IPS-18c (cell line): ENCODE measurements around the gene ANKRD30A.
"Not testable (repeated sequence)": the region's sequence is repeated elsewhere in the genome, so short reads cannot be mapped to it uniquely, and the experiment has no call there.

Experiments
- H3K4me3 ChIP-seq: 2 replicates; pipeline ENCODE4 v1.7.0; 2013; ENCODE audit warnings: low read depth, mild to moderate bottlenecking, low read length, moderate library complexity; ENCODE audit not compliant: insufficient read depth
- H3K9me3 ChIP-seq: one replicate; pipeline ENCODE4 v1.6.1; 2013; ENCODE audit warnings: mild to moderate bottlenecking, low read length, moderate library complexity; ENCODE audit not compliant: control insufficient read depth, insufficient read depth

Gene ANKRD30A

DNA sequence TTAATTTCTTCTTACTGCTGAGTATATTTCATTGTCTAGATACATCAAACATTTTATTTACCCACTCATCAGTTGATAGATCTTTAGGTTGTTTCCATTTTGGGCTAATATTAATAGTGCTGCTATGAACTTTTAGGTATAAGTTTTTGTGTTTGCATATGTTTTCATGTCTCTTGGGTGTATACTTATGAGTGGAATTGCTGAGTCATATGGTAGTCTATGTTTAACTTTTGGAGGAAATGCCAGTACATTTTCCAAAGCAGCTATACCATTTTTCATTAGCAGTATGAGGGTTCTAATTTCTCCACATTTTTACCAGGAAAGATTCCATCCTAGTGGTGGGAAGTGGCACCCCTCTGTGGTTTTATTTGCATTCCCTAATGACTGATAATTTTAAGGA lies 101.1 kb downstream of the ANKRD30A start:
- no peaks in the 10 kb centered on the region for H3K9me3 ChIP-seq

DNA sequence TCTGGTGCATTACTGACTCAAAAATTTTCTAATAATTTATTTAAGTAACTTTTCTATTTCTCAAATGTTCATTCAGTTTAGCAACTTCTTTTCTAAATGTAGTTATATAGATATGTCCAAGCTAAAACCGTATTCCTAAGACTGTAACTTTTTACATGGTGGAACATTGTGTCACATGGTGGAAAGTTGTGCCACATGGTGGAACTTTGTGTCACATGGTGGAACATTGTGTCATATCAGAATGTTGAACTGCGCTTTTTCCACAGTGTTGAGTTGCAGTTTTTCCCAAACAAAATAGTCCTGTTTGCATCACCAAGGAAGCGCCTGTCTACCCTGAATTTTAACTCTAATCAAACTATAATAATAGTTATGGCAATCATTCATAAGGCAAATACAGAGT lies 109.3 kb downstream of the ANKRD30A start:
- Histone ChIP-seq H3K4me3 (no peak overlapping the region), H3K9me3 (no peaks in the 10 kb centered on the region)

More for the DNA sequence above, 101.1 kb downstream of the ANKRD30A start:
- no peak overlapping the region for H3K4me3 ChIP-seq

DNA sequence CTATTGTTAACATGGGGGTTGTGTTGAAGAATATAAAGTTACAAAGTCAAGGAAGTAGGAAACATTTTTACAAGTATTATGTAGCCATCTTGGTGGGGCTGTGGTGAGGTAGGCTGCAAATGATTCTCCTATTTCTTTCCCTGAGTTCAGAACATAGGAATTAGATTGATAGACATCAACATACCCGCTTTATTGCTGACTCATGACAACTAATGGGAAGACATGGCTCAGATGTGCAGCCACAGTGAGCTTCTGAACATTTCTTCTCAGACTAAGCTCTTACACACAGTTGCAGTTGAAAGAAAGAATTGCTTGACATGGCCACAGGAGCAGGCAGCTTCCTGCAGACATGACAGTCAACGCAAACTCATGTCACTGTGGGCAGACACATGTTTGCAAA lies 110.7 kb downstream of the ANKRD30A start:
- Histone ChIP-seq H3K9me3 (no peaks in the 10 kb centered on the region), H3K4me3 (no peak overlapping the region)

GRCh38 chr10:37240223-37240622 lies 114.8 kb downstream of the ANKRD30A start:
- no peaks in the 10 kb centered on the region for H3K9me3 ChIP-seq
- H3K4me3 ChIP-seq, result no peak overlapping the region

GRCh38 chr10:37246637-37247036 lies 121.2 kb downstream of the ANKRD30A start:
- Histone ChIP-seq H3K4me3 (no peak overlapping the region), H3K9me3 (no peaks in the 10 kb centered on the region)

DNA sequence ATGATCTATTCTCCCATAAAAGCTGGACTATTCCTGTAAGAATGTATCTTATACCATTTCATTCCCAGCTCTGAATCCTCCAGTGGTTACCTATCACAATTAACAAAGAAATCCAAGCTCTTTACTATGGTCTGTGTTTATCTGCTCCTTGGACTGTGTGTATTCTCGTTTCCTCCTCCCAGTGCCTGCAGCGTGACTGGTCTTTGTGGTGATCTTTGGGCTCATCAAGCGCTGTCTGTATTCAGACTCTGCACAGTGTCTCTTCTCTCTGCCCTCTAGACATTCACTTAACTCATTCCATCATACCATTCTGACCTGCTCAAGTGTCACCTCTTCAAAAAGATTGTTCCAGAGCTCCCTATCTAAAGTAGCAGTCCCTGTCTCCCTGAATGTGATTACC lies 130.4 kb downstream of the ANKRD30A start:
- H3K4me3 ChIP-seq, H3K9me3 ChIP-seq: not testable (repeated sequence)

GRCh38 chr10:37263304-37263703 lies 137.9 kb downstream of the ANKRD30A start:
- no peak overlapping the region for H3K4me3 ChIP-seq
- H3K9me3 ChIP-seq, result no peaks in the 10 kb centered on the region

DNA sequence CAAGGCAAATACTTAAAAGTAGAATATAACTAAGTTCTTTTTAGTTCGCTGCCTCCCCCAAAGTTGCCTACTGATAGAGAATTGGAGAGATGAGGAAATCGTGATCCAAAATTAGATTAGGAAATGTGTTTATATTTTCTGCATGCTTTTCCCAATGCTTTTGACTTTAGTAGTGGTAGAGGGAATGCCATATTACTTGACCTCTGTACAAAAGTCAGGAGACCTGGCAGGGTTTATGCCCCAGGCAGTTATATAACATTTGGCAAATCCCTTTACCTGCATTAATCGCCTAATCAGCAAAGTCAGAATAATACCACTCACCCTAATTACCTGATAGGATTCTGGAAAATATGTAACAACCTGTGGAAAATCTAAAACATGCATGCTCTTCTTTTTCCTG lies 142.9 kb downstream of the ANKRD30A start:
- Histone ChIP-seq H3K9me3 (no peaks in the 10 kb centered on the region), H3K4me3 (no peak overlapping the region)

DNA sequence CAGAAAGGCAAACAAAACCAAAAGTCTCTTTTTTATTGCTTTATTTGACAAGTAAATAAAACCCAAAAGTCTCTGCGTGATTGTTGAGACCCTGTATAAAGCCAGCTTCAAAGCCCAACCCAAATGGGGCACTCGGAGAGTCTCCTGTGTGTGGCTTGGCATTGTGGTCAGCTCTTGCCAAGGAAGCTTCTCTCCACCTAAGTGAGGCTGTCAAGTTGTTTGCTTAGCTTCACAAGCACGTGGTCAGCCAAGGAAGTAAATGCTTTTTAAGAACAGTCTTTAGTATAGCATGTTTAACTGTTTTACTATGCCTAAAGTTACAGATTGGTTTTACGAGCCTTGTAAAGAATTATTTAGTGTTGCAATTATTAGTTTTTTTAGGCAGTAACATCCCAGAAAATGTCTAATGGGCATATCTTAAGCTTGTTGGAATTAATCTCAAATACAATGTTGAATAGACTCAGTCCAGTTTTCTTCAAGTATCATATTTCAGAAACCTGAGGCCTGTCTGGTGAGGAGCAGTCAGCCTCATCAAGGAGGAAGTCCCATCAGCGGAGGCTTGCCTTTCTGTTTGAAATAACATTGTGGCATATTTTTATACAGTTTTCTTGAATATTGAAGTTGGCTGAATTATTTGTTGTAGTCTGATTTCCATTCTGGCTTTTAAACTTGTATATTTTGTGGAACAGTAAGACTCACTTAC lies 144.3 kb downstream of the ANKRD30A start:
- H3K4me3 ChIP-seq, result no peak overlapping the region
- no peaks in the 10 kb centered on the region for H3K9me3 ChIP-seq

DNA sequence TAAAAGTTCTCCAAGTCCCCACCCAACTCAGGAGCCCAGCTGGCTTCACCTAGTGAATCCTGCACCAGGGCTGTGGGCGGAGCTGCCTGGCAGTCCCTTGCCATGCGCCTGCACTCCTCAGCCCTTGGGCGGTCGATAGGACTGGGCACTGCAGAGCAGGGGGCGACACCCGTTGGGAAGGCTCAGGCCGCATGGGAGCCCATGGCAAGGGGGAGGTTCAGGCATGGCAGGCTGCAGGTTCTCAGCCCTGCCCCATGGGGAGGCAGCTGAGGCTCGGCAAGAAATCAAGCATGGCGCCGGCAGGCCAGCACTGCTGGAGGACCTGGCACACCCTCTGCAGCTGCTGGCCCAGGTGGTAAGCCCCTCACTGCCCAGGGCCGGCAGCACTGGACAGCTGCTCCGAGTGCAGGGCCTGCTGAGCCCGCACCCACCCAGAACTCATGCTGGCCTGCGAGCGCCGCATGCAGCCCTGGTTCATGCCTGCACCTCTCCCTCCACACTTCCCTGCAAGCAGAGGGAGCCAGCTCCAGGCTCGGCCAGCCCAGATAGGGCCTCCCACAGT lies 149.9 kb downstream of the ANKRD30A start:
- Histone ChIP-seq H3K4me3 (no peak overlapping the region), H3K9me3 (no peaks in the 10 kb centered on the region)

GRCh38 chr10:37285063-37285462 lies 159.7 kb downstream of the ANKRD30A start:
- peaks cover 2% of the 10 kb centered on the region for H3K9me3 ChIP-seq
- no peak overlapping the region for H3K4me3 ChIP-seq

DNA sequence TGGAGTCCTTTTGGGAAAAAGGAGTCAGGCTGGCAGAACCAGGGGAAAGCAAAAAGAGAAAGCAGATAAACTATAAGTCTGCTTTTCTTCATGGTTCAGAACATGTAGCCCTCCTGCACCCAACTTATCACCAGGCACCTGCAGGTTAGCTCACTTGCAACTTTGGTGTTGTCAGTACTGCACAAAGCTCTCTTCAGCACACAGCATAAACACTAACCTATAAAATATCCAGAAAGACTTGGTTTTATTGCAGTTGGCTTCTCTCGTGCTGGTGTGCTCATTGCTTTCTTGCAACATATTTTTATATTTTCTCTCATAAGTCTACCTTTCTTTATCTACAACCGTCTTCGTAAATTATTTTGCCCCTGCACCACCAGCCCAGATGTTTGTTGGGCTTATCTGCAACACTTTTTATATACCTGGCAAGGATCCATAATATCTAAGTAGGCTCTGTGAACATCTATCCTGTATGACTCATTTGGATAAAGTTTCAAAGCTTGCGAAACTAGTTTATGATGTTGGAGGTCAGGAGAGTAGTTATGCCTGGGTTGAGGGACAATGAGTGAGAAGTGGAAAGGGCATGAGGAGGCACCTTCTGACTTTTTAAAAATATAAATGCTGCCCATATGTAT lies 164.6 kb downstream of the ANKRD30A start:
- peaks cover 2% of the 10 kb centered on the region for H3K9me3 ChIP-seq
- no peak overlapping the region for H3K4me3 ChIP-seq

GRCh38 chr10:37301271-37301670 lies 175.9 kb downstream of the ANKRD30A start:
- no peaks in the 10 kb centered on the region for H3K9me3 ChIP-seq
- H3K4me3 ChIP-seq, result no peak overlapping the region

DNA sequence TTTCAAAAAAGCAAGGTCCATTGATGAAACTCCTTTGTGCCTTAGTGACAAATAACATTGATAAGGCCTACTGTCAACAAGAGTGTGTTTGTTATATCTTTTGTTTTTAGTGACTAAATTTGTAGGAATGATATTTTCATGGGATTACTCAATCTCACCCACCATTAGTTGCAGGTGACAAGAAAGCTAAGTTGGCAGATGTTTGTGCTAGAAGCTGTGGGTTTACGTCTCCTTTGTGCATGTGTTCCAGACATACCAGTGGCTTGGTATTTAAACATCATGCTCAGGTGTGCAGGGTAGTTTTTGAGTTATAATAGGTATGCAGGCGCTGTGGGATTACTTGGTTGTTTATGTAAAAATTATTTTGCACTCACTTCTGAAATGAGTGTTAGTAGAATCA lies 178.6 kb downstream of the ANKRD30A start:
- H3K4me3 ChIP-seq, result no peak overlapping the region
- no peaks in the 10 kb centered on the region for H3K9me3 ChIP-seq

DNA sequence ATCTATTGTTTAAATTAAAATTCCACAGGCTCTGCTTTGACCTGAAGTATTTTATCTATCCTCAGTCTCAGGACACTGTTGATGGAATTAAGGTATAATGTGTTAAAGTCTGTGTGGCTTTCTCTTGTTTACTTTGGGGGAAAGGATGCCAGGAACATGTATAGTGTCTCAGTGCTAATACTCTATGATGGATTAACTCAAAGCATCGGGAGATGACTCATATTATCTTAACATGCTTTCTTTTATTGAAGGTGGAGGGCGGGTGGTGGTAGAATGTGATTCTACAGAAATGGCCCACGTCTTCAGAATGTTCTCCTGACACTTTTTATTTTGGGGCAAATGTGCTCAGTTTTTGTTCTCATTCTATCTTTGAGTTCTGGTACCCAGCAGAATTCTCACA lies 189.0 kb downstream of the ANKRD30A start:
- Histone ChIP-seq H3K9me3 (no peaks in the 10 kb centered on the region), H3K4me3 (no peak overlapping the region)

DNA sequence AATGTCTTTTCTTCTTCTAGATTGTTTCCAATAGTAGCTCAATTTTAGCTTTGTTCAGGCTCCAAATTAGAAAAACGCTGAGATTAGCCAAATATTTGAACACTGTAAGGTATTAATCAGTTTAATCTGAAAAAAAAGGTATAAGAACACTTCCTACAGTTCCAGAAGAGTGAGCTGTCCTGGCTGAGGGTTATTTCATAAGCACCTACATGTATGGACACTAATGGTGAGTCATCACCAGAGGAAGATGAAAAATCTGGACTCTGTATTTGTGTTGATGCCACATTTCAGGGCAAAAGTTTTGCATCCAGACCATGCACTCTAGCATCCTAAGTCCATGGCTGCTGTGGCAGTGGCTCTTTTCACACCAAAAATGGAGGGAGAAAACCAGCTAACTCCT lies 189.5 kb downstream of the ANKRD30A start:
- Histone ChIP-seq H3K9me3 (no peaks in the 10 kb centered on the region), H3K4me3 (no peak overlapping the region)

GRCh38 chr10:37344413-37344812 lies 219.0 kb downstream of the ANKRD30A start:
- H3K4me3 ChIP-seq, result no peak overlapping the region
- H3K9me3 ChIP-seq, result no peaks in the 10 kb centered on the region

- no peaks in the 10 kb centered on the region for H3K9me3 ChIP-seq
Observed at GRCh38 chr10:37379991-37380390, 254.6 kb downstream of the ANKRD30A start.

More at GRCh38 chr10:37379991-37380390, 254.6 kb downstream of the ANKRD30A start:
- no peak overlapping the region for H3K4me3 ChIP-seq
